ENCODE results near the gene HS3ST6. TPM values are rescaled to one million over a fixed set of nuclear protein-coding genes. Genes with fewer than 3 reads are reported as not detected.

Gene HS3ST6
- total and polyA plus RNA-seq, 9 of the 15 experiments (the other 6 are each of a cell fraction or from before 2014, with no cell fraction given) = not detected

DNA sequence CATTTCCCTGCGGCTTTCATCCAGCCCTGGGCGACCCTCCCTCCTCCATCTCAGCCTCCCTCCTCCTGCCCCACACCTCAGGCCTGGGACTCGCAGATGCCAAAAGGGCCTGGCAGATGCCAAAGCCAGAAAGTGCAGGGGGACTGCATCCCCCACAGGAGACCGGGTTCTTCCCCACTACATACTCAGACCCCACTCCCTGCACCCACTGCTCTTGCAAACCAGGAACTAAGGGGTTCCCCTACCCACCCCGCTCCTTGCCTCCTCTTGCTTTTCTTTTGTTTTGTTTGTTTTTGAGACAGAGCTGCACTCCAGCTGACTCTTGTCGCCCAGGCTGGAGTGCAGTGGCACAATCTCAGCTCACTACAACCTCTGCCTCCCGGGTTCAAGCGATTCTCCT, 3.2 kb downstream of the HS3ST6 start:
- DNase-seq (ENCODE audit: extremely low read depth in 1 of 4, low spot score in 3 of 4) (no peak), FAIRE-seq (no peak), ATAC-seq (no peak)
- H3K27ac ChIP-seq (ENCODE audit: extremely low read depth, low read depth, low read length) = no peak overlapping the region
- no peak overlapping the region for H2AFZ ChIP-seq (ENCODE audit: low read depth, low read length)
- H3K9me3 ChIP-seq (replicated peaks; ENCODE audit: control insufficient read depth, insufficient read depth, low read depth, low read length) = no peaks in the 10 kb centered on the region
- H3K36me3 ChIP-seq (ENCODE audit: control insufficient read depth, insufficient read depth, low read length) = no peaks in the 10 kb centered on the region
- H4K20me1 ChIP-seq (replicated peaks; ENCODE audit: control insufficient read depth, insufficient read depth, low read length) = 0 out of 2 replicates have a peak, but pooled peaks cover 6% of the 10 kb centered on the region
- no TSS peak for BruUV-seq (replicated peaks)
- peaks cover 22 to 45% of the 10 kb centered on the region in 2 experiments; a peak in 4 of 5 replicates for H3K27me3 ChIP-seq (ENCODE audit: control insufficient read depth in 2 of 2, insufficient read depth in 2 of 2, low read length in 2 of 2)
- TF ChIP-seq C11orf30 (IDR thresholded peaks at IDR 0.05; ENCODE audit: low read depth) = no peak
- TF ChIP-seq, protein P1, sequence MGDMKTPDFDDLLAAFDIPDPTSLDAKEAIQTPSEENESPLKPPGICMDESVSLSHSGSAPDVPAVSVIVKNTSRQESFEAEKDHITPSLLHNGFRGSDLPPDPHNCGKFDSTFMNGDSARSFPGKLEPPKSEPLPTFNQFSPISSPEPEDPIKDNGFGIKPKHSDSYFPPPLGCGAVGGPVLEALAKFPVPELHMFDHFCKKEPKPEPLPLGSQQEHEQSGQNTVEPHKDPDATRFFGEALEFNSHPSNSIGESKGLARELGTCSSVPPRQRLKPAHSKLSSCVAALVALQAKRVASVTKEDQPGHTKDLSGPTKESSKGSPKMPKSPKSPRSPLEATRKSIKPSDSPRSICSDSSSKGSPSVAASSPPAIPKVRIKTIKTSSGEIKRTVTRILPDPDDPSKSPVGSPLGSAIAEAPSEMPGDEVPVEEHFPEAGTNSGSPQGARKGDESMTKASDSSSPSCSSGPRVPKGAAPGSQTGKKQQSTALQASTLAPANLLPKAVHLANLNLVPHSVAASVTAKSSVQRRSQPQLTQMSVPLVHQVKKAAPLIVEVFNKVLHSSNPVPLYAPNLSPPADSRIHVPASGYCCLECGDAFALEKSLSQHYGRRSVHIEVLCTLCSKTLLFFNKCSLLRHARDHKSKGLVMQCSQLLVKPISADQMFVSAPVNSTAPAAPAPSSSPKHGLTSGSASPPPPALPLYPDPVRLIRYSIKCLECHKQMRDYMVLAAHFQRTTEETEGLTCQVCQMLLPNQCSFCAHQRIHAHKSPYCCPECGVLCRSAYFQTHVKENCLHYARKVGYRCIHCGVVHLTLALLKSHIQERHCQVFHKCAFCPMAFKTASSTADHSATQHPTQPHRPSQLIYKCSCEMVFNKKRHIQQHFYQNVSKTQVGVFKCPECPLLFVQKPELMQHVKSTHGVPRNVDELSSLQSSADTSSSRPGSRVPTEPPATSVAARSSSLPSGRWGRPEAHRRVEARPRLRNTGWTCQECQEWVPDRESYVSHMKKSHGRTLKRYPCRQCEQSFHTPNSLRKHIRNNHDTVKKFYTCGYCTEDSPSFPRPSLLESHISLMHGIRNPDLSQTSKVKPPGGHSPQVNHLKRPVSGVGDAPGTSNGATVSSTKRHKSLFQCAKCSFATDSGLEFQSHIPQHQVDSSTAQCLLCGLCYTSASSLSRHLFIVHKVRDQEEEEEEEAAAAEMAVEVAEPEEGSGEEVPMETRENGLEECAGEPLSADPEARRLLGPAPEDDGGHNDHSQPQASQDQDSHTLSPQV (IDR thresholded peaks at IDR 0.05) = no peak
- TF ChIP-seq FIP1L1 (IDR thresholded peaks at IDR 0.05; ENCODE audit: low read depth, low read length, poor library complexity, severe bottlenecking) = no peak
- no peak for TF ChIP-seq ZNF551 (CRISPR knock-in tag; IDR thresholded peaks at IDR 0.05)
- TF ChIP-seq, protein P2, sequence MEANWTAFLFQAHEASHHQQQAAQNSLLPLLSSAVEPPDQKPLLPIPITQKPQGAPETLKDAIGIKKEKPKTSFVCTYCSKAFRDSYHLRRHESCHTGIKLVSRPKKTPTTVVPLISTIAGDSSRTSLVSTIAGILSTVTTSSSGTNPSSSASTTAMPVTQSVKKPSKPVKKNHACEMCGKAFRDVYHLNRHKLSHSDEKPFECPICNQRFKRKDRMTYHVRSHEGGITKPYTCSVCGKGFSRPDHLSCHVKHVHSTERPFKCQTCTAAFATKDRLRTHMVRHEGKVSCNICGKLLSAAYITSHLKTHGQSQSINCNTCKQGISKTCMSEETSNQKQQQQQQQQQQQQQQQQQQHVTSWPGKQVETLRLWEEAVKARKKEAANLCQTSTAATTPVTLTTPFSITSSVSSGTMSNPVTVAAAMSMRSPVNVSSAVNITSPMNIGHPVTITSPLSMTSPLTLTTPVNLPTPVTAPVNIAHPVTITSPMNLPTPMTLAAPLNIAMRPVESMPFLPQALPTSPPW (CRISPR knock-in tag; IDR thresholded peaks at IDR 0.05) = no peak
- no peak for TF ChIP-seq ZNF354B (CRISPR knock-in tag; IDR thresholded peaks at IDR 0.05)
- no peak for TF ChIP-seq ZNF695 (CRISPR knock-in tag; IDR thresholded peaks at IDR 0.05)
- TF ChIP-seq, protein P3, sequence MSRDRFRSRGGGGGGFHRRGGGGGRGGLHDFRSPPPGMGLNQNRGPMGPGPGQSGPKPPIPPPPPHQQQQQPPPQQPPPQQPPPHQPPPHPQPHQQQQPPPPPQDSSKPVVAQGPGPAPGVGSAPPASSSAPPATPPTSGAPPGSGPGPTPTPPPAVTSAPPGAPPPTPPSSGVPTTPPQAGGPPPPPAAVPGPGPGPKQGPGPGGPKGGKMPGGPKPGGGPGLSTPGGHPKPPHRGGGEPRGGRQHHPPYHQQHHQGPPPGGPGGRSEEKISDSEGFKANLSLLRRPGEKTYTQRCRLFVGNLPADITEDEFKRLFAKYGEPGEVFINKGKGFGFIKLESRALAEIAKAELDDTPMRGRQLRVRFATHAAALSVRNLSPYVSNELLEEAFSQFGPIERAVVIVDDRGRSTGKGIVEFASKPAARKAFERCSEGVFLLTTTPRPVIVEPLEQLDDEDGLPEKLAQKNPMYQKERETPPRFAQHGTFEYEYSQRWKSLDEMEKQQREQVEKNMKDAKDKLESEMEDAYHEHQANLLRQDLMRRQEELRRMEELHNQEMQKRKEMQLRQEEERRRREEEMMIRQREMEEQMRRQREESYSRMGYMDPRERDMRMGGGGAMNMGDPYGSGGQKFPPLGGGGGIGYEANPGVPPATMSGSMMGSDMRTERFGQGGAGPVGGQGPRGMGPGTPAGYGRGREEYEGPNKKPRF (IDR thresholded peaks at IDR 0.05; ENCODE audit: low read depth, low read length) = no peak
- TF ChIP-seq RBM34 (IDR thresholded peaks at IDR 0.05; ENCODE audit: borderline replicate concordance, insufficient read depth, low read length) = no peak
- TF ChIP-seq SRSF3 (IDR thresholded peaks at IDR 0.05; ENCODE audit: insufficient read depth, low read length) = no peak
- TF ChIP-seq HNRNPH1 (optimal IDR thresholded peaks at IDR 0.05; ENCODE audit: low read depth, low read length) = no peak
- TF ChIP-seq ZKSCAN8 (CRISPR knock-in tag; IDR thresholded peaks at IDR 0.05) = no peak
- no peak for TF ChIP-seq NELFE (IDR thresholded peaks at IDR 0.05; ENCODE audit: insufficient read depth, insufficient read length)
- no peak for TF ChIP-seq KAT8 (IDR thresholded peaks at IDR 0.05; ENCODE audit: low read depth)
- ChIA-PET POLR2A (interaction anchor here (1.4 to 1.8 kb wide), 2 partner anchors 20 to 43 kb away, joined by 3 read pairs; partner anchors contain the start of gene MEIOB), CTCF (ENCODE audit: low intra/inter-chr PET ratio) (no interaction called here)
- in situ Hi-C loops (cut with MboI) = no loop called here
- no peak overlapping the region for H3K9ac ChIP-seq (ENCODE audit: insufficient read depth in 1 of 2, low read depth in 2 of 2, low read length in 2 of 2)
- H3K9me1 ChIP-seq (ENCODE audit: control insufficient read depth, insufficient read depth, low read length) = no peaks in the 10 kb centered on the region
- H3K79me2 ChIP-seq (ENCODE audit: control insufficient read depth, insufficient read depth, low read length) = no peaks in the 10 kb centered on the region
- 6% methylated on average over 7 of the region's 8 CpGs for WGBS (ENCODE audit: insufficient coverage, low coverage, missing lambda C conversion rate)
- H3K4me3 ChIP-seq = no peak overlapping the region
- H3K4me1 ChIP-seq (replicated peaks in 1 of 2; ENCODE audit: control insufficient read depth in 2 of 2, insufficient read depth in 2 of 2, low read length in 2 of 2) = peaks cover 0 to 69% of the 10 kb centered on the region in 2 experiments; a peak in 2 of 5 replicates
- no peak overlapping the region for H3K4me2 ChIP-seq (ENCODE audit: insufficient read depth, low read length)
- intact Hi-C loops (cut with micrococcal nuclease) = no loop called here
